GM21723 (cell line): ENCODE data around the gene MKRN2.
"Not testable (repeated sequence)": the region's sequence is repeated elsewhere in the genome, so short reads cannot be mapped to it uniquely, and the experiment has no call there.

ENCODE experiments used
- ATAC-seq: cut with Tn5 transposase; IDR thresholded peaks from one replicate; pipeline ENCODE4 v1.9.1; 2021; ENCODE audit warnings: mild to moderate bottlenecking, moderate library complexity; ENCODE audit not compliant: unreplicated experiment

MKRN2 gene

GRCh38 chr3:12624964-12625363 is 68.1 kb downstream of the MKRN2 start:
- not testable (repeated sequence) for ATAC-seq

GRCh38 chr3:12627370-12627769 is 70.5 kb downstream of the MKRN2 start:
- ATAC-seq = no peak

GRCh38 chr3:12628813-12629212 is 71.9 kb downstream of the MKRN2 start:
- no peak for ATAC-seq

DNA sequence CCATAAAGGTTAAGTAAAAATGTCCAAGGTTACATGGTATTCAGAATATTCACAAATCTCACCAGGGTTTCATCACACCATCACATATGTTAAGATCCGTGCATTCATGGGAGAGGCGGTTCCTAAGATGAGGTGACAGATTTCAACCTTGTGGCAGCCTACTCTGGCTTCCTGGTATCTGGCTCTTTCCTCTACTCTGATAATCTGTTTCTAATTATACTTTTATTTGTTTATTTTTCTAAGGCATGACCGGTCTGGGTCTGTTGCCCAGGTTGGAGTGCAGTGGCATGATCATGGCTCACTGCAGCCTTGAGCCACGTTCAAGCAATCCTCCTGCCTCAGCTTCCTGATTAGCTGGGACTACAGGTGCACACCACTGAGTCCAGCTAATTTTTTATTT is 72.7 kb downstream of the MKRN2 start:
- no peak for ATAC-seq

DNA sequence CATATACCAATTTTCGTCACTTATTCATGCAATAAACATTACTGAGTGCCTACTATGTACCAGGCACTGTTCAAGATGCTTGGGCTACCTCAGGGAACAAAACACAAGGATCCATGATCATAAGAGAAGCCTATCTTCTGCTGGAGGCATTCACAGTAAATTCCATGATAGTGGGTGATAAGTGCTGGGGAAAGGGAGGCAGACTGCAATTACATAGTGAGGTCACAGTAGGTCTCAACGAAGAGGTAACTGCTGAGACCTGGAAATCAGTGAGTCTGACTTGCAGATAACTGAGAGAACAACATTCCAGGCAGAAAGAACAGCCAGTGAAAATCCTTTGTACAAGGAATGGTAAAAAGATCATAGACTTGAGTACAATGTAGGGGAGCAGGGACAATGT is 73.4 kb downstream of the MKRN2 start:
- ATAC-seq = no peak

DNA sequence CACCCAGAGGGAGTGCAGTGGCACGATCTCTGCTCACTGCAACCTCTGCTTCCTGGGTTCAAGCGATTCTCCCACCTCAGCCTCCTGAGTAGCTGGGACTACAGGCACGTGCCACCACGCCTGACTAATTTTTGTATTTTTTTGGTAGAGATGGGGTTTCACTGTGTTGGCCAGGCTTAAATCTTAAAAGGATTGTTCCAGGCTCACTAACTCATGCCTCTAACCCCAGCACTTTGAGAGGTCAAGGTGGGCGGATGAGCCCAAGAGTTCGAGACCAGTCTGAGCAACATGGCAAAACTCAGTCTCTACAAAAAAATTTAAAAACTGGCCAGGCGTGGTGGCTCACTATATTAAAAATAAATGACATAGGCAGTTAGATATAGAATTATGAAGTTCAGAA is 74.0 kb downstream of the MKRN2 start:
- ATAC-seq = not testable (repeated sequence)

- ATAC-seq = no peak
Measured at GRCh38 chr3:12632523-12632922, 75.6 kb downstream of the MKRN2 start.

DNA sequence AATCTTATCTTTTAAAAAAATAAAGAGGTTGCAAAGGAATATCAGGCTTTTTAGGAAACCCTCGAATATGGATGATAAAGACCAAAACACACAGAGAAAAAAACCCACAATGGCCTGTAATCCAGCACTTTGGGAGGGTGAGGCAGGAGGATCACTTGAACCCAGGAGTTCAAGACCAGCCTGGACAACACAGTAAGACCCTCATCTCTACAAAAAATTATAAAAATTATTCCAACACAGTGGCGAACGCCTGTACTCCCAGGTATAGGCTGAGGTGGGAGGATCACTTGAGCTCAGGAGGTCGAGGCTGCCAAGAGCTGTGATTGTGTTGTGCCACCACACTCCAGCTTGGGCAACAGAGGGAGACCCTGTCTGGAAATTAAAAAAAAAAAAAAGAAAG is 76.2 kb downstream of the MKRN2 start:
- no peak for ATAC-seq
